IPS-18c (cell line): ENCODE results near the gene EEF2.
"Not testable (repeated sequence)": the region's sequence is repeated elsewhere in the genome, so short reads cannot be mapped to it uniquely, and the experiment has no call there.

ENCODE experiments used
- H3K4me3 ChIP-seq: 2 replicates; pipeline ENCODE4 v1.7.0; 2013; ENCODE audit warnings: low read depth, mild to moderate bottlenecking, low read length, moderate library complexity; ENCODE audit not compliant: insufficient read depth
- H3K9me3 ChIP-seq: one replicate; pipeline ENCODE4 v1.6.1; 2013; ENCODE audit warnings: mild to moderate bottlenecking, low read length, moderate library complexity; ENCODE audit not compliant: control insufficient read depth, insufficient read depth

The EEF2 gene

DNA sequence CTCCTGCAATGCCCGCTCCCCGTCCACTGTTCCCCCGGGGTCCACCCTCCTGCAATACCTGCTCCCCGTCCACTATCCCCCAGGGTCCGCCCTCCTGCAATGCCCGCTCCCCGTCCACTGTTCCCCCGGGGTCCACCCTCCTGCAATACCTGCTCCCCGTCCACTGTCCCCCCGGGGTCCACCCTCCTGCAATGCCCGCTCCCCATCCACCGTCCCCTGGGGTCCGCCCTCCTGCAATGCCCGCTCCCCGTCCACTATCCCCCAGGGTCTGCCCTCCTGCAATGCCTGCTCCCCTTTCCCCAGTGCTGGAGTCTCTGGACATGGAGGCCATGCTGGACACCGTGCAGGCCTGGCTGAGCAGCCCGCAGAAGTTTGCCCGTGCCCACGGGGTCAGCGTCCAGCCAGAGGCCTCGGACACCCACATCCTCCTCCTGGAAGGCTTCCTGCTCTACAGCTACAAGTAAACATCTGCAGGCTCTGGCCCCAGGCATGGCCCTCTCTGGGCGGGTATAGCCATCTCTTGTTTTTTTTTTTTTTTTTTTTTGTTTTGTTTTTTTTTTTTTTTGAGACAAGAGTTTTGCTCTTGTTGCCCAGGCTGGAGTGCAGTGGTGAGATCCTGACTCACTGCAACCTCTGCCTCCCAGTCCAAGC lies 46.8 kb downstream of the EEF2 start:
- not testable (repeated sequence) for H3K9me3 ChIP-seq, H3K4me3 ChIP-seq

DNA sequence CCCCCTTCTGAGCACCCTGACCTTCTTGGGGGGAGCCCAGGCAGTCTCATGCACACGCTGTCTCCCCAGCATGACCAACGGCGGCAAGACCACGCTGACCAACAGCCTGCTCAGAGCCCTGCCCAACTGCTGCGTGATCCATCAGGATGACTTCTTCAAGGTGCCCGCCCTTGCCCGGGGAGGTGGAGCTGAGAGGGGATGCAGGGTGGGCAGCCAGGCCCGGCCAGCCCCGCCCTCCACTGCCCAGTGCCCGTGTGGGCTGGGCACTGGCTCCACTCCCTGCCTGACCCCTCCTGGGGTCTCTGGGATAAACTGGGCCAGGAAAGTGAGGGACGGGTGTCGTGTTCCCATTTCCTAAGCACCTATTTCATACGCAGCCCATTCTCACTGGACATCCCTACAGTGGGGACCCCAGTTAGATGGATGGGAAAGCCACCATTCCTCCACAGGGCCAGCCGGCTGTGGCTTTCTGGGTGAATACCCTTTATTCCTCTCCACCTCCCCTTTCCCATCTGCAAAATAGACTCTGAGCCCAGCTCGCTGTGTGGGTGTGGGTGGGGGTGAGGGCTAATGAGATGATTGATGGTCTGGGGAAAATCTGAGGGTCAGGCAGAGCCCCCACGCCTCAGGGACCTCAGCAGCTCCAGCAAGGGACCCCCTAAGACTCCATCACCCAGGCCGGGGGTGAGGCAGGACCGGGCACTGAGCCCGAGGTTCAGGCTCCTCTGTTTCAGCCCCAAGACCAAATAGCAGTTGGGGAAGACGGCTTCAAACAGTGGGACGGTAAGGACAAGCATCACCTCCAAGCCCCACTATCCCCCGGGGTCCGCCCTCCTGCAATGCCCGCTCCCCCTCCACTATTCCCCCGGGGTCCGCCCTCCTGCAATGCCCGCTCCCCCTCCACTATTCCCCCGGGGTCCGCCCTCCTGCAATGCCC lies 48.5 kb downstream of the EEF2 start:
- no peak overlapping the region for H3K4me3 ChIP-seq
- no peaks in the 10 kb centered on the region for H3K9me3 ChIP-seq

DNA sequence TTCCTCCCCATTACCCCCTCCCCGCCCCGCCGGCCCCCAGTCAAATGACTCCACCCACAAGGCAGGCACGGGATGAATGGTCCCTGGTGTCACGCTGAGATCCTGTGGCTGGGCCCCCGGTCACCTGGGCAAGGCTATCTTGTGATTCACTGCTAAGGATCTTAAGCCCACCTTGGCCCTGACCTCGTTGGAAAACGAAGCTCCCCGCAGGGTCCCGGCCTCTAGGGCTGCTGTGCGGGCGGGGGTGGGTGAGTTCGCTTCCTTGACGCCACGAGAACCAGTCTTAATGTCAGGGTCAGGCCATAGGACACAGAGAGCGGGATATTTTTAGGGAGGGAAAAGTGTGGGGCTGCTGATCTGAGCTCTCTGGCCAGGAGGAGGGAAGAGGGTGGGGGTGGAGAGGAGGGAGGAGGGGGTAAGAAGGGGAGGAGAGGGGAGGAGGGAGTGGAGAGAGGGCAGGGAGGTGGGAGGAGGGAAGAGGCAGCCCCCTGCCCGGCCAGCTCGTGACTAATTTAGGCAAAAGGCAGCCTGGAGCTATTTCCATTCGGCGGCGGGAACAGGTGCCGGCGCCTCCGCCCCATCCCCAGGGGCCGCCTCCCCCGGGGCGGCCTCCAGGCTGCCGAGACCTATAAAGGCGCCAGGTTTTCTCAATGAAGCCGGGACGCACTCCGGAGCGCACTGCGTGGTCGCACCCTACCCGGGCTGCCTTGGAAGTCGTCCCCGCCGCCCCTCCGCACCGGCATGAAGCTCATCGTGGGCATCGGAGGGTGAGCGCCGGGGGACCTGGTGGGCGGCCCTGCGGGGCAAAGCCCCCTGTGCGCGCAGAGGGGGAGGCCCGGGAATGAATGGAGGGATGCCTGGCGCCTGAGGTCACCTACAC lies 52.1 kb downstream of the EEF2 start, which contains the start of gene NMRK2:
Gene NMRK2 (plus strand): TSS at position 139 of the 880 bp plus-strand sequence. CDS start 603 bp downstream, at position 742.
- peak within 1 kb of the TSS; percentile 77 for H3K4me3 ChIP-seq
- H3K9me3 ChIP-seq: no peaks in the 10 kb centered on the region

DNA sequence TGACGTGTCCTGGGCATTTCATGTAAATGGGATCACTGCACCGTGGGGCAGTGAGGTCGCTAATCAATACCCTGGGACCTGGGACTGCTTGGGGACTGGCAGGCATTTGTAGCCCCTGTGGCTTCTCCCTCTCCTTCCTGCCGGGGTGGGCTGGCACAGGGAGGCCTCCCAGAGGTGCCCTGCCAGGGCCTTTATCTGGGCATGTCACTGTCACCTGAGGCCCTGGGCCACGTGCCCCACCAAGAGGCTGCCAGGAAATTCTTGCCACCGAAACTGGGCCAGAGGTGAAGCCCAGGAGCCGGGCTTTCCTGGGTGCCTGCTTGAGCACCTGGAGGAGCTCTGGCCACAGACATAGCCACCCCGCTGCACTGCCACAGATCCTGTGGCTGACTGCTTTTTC lies 54.2 kb downstream of the EEF2 start:
- no peak overlapping the region for H3K4me3 ChIP-seq
- no peaks in the 10 kb centered on the region for H3K9me3 ChIP-seq
